HepG2 (cell line): ENCODE measurements around the gene CMTM4. TPM values are rescaled to one million over a fixed set of nuclear protein-coding genes. Genes with fewer than 3 reads are reported as not detected.

Experiments used
- BCLAF1 ChIP-seq: fragments of 450-650 bp; IDR thresholded peaks from 2 replicates; pipeline ENCODE4 v1.6.1; 2017; ENCODE audit warnings: mild to moderate bottlenecking
- GATAD2A ChIP-seq: IDR thresholded peaks from 2 replicates; pipeline ENCODE4 v1.6.1; 2016
- HMGXB4 ChIP-seq, 2 experiments: sonication (generic) in 1 of 2; formaldehyde crosslinking in 1 of 2; IDR thresholded peaks; 2 replicates each; pipeline versions ENCODE4 v1.4.0 to v1.6.1; 2018 to 2020; ENCODE audit warnings: missing genetic modification reagents in 2 of 2, borderline replicate concordance in 1 of 2, low read depth in 1 of 2, mild to moderate bottlenecking in 1 of 2, missing biosample characterization in 1 of 2
- MTERF4 ChIP-seq: sonication (generic); formaldehyde crosslinking; IDR thresholded peaks from 2 replicates; pipeline ENCODE4 v1.8.0; 2023; ENCODE audit warnings: mild to moderate bottlenecking, missing genetic modification reagents
- PRDM15 ChIP-seq: sonication (generic); formaldehyde crosslinking; IDR thresholded peaks from 2 replicates; pipeline ENCODE4 v1.4.0; 2020; ENCODE audit warnings: missing genetic modification reagents
- RXRB ChIP-seq: IDR thresholded peaks from 2 replicates; pipeline ENCODE4 v1.6.1; 2016; ENCODE audit warnings: borderline replicate concordance, missing genetic modification reagents, missing compliant biosample characterization
- SNAPC4 ChIP-seq: sonication (generic); formaldehyde crosslinking; IDR thresholded peaks from 2 replicates; pipeline ENCODE4 v1.4.0; 2020; ENCODE audit warnings: mild to moderate bottlenecking, missing genetic modification reagents
- TAF1 ChIP-seq: sonication (generic); formaldehyde crosslinking; IDR thresholded peaks from 2 replicates; pipeline ENCODE4 v1.4.0; 2020; ENCODE audit warnings: missing genetic modification reagents
- ZFP91 ChIP-seq: sonication (generic); formaldehyde crosslinking; IDR thresholded peaks from 2 replicates; pipeline ENCODE4 v1.9.0; 2022; ENCODE audit warnings: missing genetic modification reagents, mild to moderate bottlenecking, borderline replicate concordance
- ZNF660 ChIP-seq: sonication (generic); formaldehyde crosslinking; IDR thresholded peaks from 2 replicates; pipeline ENCODE4 v1.5.1; 2020; ENCODE audit warnings: mild to moderate bottlenecking, low read depth, missing genetic modification reagents, borderline replicate concordance
- ZNF792 ChIP-seq: IDR thresholded peaks from 2 replicates; pipeline ENCODE4 v1.6.1; 2016
- polyA plus RNA-seq, 8 experiments: library from polyadenylated mRNA; depleted of rRNA in 3 of 8; stranded (reverse) in 7 of 8; unstranded in 1 of 8; fragments of >200 nt; fragmentation: Illumina TruSeq in 4 of 8; extraction: Trizol in 4 of 8; gene quantifications; 2 replicates each; pipeline versions ENCODE4 v1.2.1 to v1.2.3, GENCODE V29; 2011 to 2016; ENCODE audit warnings: low read depth in 4 of 8, missing spikeins in 1 of 8, mixed read lengths in 1 of 8; ENCODE audit not compliant: insufficient read depth in 1 of 8
- total RNA-seq, 5 experiments: library from RNA; depleted of rRNA; stranded (reverse); fragments of >200 nt; fragmentation: Illumina TruSeq; extraction: Trizol; gene quantifications; 2 replicates each; pipeline ENCODE4 v1.2.3, GENCODE V29; 2016; ENCODE audit warnings: low read depth in 1 of 5

Gene CMTM4
- total and polyA plus RNA-seq, 2 of the 13 experiments (the other 11 are each of a cell fraction or from before 2014, with no cell fraction given): 32.0 to 36.3 TPM

GRCh38 chr16:66588981-66589713 lies 107.4 kb downstream of the CMTM4 start (continued):
- 0 out of 2 replicates have a peak, but pooled peaks have one; percentile 10 for TF ChIP-seq GATAD2A (CRISPR knock-in tag)
- TF ChIP-seq TAF1 (CRISPR knock-in tag): no peak
- peak; percentile 31 to 55; a peak in 1 of 4 replicates for TF ChIP-seq HMGXB4 (CRISPR knock-in tag; IDR thresholded peaks at IDR 0.05; ENCODE audit: borderline replicate concordance in 1 of 2, low read depth in 1 of 2)
- TF ChIP-seq BCLAF1: no peak
- TF ChIP-seq ZNF660 (CRISPR knock-in tag): no peak
- TF ChIP-seq PRDM15 (CRISPR knock-in tag): no peak
- TF ChIP-seq RXRB (CRISPR knock-in tag): no peak
- TF ChIP-seq SNAPC4 (CRISPR knock-in tag): no peak
- 0 out of 2 replicates have a peak, but pooled peaks have one; percentile 19 for TF ChIP-seq ZNF792 (CRISPR knock-in tag)
- TF ChIP-seq MTERF4 (CRISPR knock-in tag): no peak
- TF ChIP-seq ZFP91: peak; percentile 37
